H1 (cell line): ENCODE data around the gene AMBP.

ENCODE experiments used
- CEBPB ChIP-seq: IDR thresholded peaks from 2 replicates; pipeline ENCODE4 v1.6.1; 2012; ENCODE audit warnings: low read depth, low read length
- CTCF ChIP-seq, 3 experiments: IDR thresholded peaks; 1 replicate in 2 of 3; 2 replicates in 1 of 3; pipeline versions ENCODE4 v1.5.1 to v1.6.1; 2011; ENCODE audit warnings: low read length in 3 of 3, mild to moderate bottlenecking in 3 of 3, inconsistent platforms in 2 of 3, low read depth in 1 of 3, moderate library complexity in 1 of 3; ENCODE audit not compliant: insufficient read depth in 1 of 3; ENCODE audit errors: control extremely low read depth in 1 of 3
- EZH2 ChIP-seq: fragments of 200-600 bp; sonication (generic); IDR thresholded peaks from 2 replicates; pipeline ENCODE4 v1.7.1; 2012; ENCODE audit warnings: low read depth, mild to moderate bottlenecking, moderate library complexity, low read length, inconsistent platforms; ENCODE audit not compliant: severe bottlenecking
- JUN ChIP-seq: IDR thresholded peaks from 2 replicates; pipeline ENCODE4 v1.6.1; 2011; ENCODE audit warnings: low read depth, mild to moderate bottlenecking, improper control_type of control experiment, low read length
- SIRT6 ChIP-seq: IDR thresholded peaks from one replicate; pipeline ENCODE4 v1.7.1; 2012; ENCODE audit warnings: low read length, inconsistent platforms
- SRF ChIP-seq: IDR thresholded peaks from 2 replicates; pipeline ENCODE4 v1.6.1; 2011; ENCODE audit warnings: mild to moderate bottlenecking, low read depth, low read length, moderate library complexity

GRCh38 chr9:114088571-114089170 lies 10.6 kb upstream of the AMBP start:
- TF ChIP-seq JUN (no peak), CTCF (IDR thresholded peaks at IDR 0.05; ENCODE audit: control extremely low read depth in 1 of 3, insufficient read depth in 1 of 3, low read depth in 1 of 3, low read length in 3 of 3) (no peak), CEBPB (no peak), SIRT6 (no peak), EZH2 (no peak), SRF (no peak)
